Stimulated activated CD4-positive, alpha-beta T cell treated with anti-CD3 and anti-CD28 coated beads, Interleukin-15, amount 100 ng/mL, for 48 hours (primary cell): ENCODE data around the gene KCNJ16.
A peak's percentile ranks its signal among the peaks of the same experiment; 100 is the strongest.

Experiments
- DNase-seq, 2 donors: peaks; one replicate each; pipeline ENCODE4 v3.0.0-alpha.2; 2020; ENCODE audit warnings: low read depth in 2 of 2

Gene KCNJ16

DNA sequence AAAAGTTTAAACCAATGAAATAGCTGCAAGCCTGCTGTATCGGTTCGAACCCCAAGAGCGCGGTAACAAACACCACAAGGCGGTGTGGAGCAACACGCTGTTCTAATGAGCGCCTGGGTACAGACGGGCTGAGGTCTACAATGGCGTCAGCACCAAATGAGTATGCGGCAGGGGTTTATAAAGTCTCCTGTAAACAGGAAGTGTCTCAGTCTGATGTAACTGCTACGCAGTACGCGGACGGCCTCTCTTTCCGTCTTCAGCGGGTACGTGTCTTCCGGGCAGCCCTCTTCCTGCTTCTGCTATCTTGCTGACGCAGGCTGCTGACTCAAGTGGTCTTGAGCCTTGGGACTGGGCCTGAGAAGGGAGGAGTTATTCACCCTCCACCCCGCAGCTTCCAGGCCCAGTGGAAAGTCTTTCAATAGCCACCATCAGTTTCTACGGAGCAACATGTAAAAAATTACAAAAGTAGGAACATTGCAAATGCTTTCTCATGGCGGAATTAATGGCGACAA is 53.8 kb downstream of the KCNJ16 start:
- no peak for DNase-seq

DNA sequence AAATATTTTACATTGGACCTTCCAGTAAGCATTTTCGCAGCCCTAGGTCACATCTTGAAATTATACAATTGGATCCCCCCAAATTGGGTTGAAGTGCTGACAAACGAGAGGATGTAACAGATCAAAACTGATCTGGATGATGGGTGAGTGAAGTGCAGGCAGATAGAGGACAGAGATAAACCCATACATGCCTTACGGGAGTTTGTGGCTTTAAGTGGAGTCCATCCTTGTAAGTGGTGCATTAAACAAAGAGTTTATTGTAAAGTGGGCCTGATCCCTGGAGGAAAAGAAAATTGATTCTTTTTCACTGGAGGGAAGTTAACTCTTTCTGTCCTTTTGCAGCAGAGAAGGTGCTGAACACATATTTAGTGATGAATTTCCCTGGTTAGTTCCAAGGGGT is 55.3 kb downstream of the KCNJ16 start:
- no peak for DNase-seq

- no peak for DNase-seq
These were observed 57.5 kb downstream of the KCNJ16 start for GRCh38 chr17:70132505-70132904.

GRCh38 chr17:70134042-70134441 is 59.0 kb downstream of the KCNJ16 start:
- no peak for DNase-seq

- DNase-seq: no peak
These were observed 59.8 kb downstream of the KCNJ16 start for GRCh38 chr17:70134777-70135176.

DNA sequence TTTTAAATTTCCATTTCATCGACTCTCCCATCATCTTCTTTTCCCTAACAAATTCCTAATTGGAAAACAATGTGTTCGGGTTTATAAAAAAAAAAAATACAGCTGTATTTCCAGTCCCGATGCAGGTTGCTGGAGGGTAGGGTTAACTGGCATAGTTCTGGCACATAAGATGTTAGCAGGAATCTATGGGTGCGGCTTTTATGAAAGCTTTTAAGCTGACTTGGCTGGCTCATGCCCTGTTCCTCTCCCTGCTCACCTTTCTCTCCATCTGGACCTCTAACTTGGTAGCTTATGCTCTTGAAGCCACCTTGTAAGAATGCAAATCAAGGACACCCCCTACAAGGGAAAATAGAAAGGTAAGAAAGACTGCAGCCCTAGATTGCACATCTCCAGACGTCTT is 61.1 kb downstream of the KCNJ16 start:
- no peak for DNase-seq

- peak; percentile 8 to 27 for DNase-seq
These were observed 62.6 kb downstream of the KCNJ16 start for GRCh38 chr17:70137451-70138230.

GRCh38 chr17:70138291-70138865 is 63.4 kb downstream of the KCNJ16 start:
- DNase-seq: no peak

GRCh38 chr17:70139449-70139993 is 64.5 kb downstream of the KCNJ16 start:
- no peak for DNase-seq

DNA sequence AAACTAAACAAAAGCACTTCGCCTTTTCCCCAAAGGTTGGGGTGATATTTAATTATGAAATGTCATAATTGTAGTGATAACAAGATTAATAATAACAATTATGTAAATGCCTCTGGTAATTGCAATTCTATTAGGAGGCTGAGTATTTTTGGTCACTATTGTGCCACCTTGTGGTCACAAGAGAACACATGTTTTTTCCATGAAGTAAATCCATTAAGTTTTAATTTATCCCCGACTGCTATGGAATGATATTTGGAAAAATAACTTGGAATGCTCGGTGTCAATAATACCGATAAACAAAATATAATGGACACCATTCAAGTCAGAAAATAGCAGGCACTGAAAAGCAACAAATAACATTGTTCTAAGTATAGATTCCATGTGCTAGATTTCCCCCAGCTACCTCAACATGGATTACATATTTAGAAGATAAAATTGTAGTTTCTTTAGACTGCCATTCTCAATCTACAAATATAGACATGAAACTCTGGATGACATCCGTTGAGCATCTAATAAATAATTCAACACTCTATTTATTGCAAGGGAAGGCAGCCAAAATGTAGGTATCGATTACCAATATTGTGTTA is 69.3 kb downstream of the KCNJ16 start:
- DNase-seq: no peak

GRCh38 chr17:70153210-70153609 is 78.2 kb downstream of the KCNJ16 start:
- no peak for DNase-seq

DNA sequence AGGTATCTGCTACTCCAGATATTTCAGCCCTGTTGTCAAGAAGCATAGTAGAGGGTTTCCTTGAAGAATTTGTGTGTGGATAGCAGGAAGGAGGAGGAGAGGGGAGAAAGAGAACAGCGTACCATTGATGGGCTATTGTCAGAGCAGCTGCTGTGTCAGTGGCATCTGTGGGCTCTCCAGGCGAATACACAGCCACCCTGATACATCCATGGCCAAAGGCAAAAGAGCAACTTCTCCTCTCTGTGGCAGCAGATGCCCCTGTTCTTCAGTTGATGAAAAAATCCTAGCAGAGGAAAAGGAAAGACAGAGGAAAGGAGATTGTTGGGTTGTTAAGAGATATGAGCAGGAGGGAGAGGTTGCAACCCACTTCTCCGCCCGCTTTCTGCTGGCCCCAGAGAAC is 82.1 kb downstream of the KCNJ16 start:
- DNase-seq: no peak

- no peak for DNase-seq
These were observed 83.2 kb downstream of the KCNJ16 start for GRCh38 chr17:70158180-70158579.

GRCh38 chr17:70158591-70158990 is 83.6 kb downstream of the KCNJ16 start:
- DNase-seq: no peak

DNA sequence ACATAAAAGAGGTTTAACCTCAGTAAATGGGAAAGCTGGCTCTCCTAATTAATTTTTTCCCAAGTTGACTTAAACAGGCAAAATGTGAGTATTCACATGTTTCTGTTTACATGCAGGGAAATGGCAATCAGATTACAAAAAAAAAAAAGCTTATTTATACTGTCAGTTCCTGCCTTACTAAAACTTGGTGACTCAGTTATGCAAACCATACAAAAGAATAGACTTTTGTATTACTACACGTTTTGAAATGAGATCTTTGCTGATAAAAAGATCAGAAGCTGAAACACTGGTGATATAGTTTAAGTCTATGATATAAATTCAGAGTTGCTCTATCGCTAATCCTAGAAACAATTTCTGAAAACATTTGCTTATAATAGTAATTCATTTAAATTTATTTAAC is 85.0 kb downstream of the KCNJ16 start:
- DNase-seq: no peak

DNA sequence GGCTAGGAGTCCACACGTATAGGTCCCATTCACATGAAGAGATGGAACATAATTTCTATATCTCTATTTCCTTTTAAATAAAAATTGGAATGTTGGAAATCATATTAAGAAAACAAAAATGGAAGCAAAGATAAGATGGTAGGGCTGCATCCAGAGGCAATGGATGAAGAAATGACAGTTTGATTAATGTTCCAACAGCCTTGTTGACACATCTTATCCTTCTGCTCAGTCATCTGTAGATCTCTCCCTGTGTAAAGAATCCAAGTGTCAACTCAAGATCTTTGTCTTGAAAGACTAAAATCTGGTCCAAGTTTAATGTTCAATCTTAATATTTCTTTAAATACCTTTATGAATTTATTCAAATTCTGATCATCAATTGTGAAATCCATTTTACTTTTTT is 86.5 kb downstream of the KCNJ16 start:
- no peak for DNase-seq

DNA sequence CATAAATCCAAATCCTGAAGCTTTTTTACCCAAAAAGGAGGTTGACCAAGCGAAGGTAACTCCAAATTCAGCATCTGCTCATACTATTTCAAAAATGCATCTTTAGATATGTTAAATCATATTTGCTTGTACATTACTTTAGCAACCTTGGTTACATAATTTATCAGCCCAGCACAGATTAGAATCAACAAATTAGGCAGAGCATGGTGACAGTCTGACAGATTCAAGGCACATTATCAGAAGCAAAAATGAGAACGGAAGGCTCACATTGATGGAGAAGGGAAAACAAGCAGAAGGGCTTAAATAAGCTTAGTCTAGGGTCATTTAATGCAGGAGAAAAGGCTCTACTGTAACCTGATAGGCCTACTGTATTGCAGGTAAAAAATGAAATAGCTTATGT is 90.4 kb downstream of the KCNJ16 start:
- no peak for DNase-seq

DNA sequence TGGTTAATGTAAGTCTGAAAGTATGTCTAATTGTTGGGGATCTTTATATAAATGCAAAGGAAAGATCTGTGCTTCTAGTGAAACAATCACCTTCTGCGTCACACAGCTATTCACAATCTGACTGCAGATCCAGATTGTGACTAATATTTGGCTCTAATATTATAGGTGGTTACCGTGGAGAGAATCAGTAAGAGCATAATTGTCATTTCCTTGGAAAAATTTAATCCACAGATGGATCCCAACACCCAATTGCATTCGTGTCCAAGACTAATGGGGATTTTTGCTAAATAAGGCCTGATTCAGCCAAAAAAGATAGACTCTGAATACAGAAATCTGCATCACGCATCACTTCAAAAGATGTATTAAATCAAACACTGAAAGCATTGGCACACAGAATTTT is 91.6 kb downstream of the KCNJ16 start:
- no peak for DNase-seq

- no peak for DNase-seq
These were observed 93.3 kb downstream of the KCNJ16 start for GRCh38 chr17:70168044-70168976.

- DNase-seq: peak; percentile 20 to 40
These were observed 94.1 kb downstream of the KCNJ16 start, which contains the start of gene KCNJ2 for GRCh38 chr17:70168977-70169708. KCNJ2 (plus strand) TSS chr17:70169532; CDS start chr17:70175040, 5,508 bp downstream.
